Measurements from ENCODE around the gene PARP9.

- TF ChIP-seq, protein P1, sequence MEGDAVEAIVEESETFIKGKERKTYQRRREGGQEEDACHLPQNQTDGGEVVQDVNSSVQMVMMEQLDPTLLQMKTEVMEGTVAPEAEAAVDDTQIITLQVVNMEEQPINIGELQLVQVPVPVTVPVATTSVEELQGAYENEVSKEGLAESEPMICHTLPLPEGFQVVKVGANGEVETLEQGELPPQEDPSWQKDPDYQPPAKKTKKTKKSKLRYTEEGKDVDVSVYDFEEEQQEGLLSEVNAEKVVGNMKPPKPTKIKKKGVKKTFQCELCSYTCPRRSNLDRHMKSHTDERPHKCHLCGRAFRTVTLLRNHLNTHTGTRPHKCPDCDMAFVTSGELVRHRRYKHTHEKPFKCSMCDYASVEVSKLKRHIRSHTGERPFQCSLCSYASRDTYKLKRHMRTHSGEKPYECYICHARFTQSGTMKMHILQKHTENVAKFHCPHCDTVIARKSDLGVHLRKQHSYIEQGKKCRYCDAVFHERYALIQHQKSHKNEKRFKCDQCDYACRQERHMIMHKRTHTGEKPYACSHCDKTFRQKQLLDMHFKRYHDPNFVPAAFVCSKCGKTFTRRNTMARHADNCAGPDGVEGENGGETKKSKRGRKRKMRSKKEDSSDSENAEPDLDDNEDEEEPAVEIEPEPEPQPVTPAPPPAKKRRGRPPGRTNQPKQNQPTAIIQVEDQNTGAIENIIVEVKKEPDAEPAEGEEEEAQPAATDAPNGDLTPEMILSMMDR (conservative IDR thresholded peaks at IDR 0.05; ENCODE audit: low read length), result no peak
- TF ChIP-seq EZH2phosphoT487 (IDR thresholded peaks at IDR 0.05; ENCODE audit: borderline replicate concordance), result no peak
Observed at GRCh38 chr3:122562923-122563716, 980 bp downstream of the PARP9 start.

Data from Loucy (cell line).